ENCODE data around the gene ENKD1.

Gene ENKD1

DNA sequence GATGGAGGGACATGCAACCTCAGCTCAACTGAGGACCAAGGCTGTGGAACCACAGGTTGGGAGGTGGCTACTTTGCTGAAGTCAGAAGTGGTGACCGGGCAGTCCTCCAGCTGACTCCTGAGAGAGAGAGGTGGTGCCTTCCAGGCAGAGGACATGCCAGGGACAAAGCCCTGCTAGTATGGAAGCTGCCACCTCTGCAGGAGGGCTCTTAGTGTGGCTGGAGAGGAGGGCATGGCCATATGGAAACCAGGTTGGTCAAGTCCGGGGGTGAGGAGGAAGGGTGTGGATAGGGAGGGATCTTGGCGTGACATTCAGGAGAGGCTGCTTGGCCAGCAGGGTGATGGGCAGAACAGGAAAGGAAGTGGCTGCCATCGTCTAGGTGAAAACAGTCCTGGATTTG lies 5.8 kb upstream of the ENKD1 start (continued):
- no peak for TF ChIP-seq PATZ1 (CRISPR knock-in tag; IDR thresholded peaks at IDR 0.05; ENCODE audit: borderline replicate concordance)
- TF ChIP-seq ARNTL (CRISPR knock-in tag; IDR thresholded peaks at IDR 0.05; ENCODE audit: borderline replicate concordance, low read depth), result no peak
- no peak for TF ChIP-seq ZNF70 (CRISPR knock-in tag; IDR thresholded peaks at IDR 0.05)

GRCh38 chr16:67669499-67670101 lies 3.0 kb upstream of the ENKD1 start:
- ATAC-seq, result no peak
- TF ChIP-seq SNAI2 (CRISPR knock-in tag; IDR thresholded peaks at IDR 0.05) (no peak), BACH2 (CRISPR knock-in tag; IDR thresholded peaks at IDR 0.05; ENCODE audit: borderline replicate concordance) (no peak), CREB5 (CRISPR knock-in tag; IDR thresholded peaks at IDR 0.05; ENCODE audit: low read depth) (no peak), TSHZ2 (CRISPR knock-in tag; IDR thresholded peaks at IDR 0.05) (no peak), PPARA (CRISPR knock-in tag; IDR thresholded peaks at IDR 0.05; ENCODE audit: borderline replicate concordance) (no peak), ISL1 (CRISPR knock-in tag; IDR thresholded peaks at IDR 0.05) (no peak), ZC3H10 (CRISPR knock-in tag; IDR thresholded peaks at IDR 0.05) (no peak), ZFP30 (CRISPR knock-in tag; IDR thresholded peaks at IDR 0.05) (no peak), ZNF8 (CRISPR knock-in tag; IDR thresholded peaks at IDR 0.05) (no peak), ZNF70 (CRISPR knock-in tag; IDR thresholded peaks at IDR 0.05) (no peak), GLIS3 (CRISPR knock-in tag; IDR thresholded peaks at IDR 0.05) (no peak), TOX (CRISPR knock-in tag; IDR thresholded peaks at IDR 0.05; ENCODE audit: borderline replicate concordance) (no peak), OSR1 (CRISPR knock-in tag; IDR thresholded peaks at IDR 0.05) (no peak), TCF4 (CRISPR knock-in tag; IDR thresholded peaks at IDR 0.05; ENCODE audit: borderline replicate concordance) (no peak), ZFP3 (CRISPR knock-in tag; IDR thresholded peaks at IDR 0.05) (no peak)
- TF ChIP-seq, protein P1, sequence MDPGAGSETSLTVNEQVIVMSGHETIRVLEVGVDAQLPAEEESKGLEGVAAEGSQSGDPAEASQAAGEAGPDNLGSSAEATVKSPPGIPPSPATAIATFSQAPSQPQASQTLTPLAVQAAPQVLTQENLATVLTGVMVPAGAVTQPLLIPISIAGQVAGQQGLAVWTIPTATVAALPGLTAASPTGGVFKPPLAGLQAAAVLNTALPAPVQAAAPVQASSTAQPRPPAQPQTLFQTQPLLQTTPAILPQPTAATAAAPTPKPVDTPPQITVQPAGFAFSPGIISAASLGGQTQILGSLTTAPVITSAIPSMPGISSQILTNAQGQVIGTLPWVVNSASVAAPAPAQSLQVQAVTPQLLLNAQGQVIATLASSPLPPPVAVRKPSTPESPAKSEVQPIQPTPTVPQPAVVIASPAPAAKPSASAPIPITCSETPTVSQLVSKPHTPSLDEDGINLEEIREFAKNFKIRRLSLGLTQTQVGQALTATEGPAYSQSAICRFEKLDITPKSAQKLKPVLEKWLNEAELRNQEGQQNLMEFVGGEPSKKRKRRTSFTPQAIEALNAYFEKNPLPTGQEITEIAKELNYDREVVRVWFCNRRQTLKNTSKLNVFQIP (CRISPR knock-in tag; IDR thresholded peaks at IDR 0.05; ENCODE audit: borderline replicate concordance, low read depth), result no peak

DNA sequence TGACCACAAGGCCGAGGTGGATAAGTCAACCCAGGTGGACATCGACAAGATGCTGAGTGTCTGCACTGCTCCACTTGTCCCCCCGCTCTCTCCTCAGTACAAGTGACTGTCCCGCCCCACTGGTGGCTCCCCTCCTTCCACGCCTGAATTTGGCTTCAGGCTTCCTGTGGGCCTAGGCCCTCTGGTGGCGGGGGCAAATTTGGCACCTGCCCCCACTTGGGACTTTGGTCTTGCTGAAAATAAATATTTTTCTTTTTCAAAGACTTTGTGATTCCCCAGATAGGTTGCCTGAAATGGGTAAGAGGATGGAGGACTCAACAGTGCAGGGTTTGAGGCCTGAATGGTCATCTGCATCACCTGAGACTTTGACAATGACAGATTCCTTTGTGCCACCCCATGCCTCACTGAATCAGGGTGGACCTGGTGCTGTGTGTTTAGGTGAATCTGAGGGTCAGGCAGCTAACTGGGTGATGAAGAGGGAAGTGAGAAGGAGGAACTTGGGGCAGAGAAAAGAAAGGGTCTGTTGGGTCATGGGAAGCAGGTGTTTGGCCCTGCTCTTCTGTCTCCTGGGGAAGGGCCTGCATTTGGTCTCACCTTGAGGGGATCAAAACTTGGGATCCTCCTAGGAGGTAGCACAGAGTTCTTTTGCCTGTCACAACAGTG lies 2.1 kb upstream of the ENKD1 start:
- no peak for ATAC-seq
- TF ChIP-seq CSDC2 (CRISPR knock-in tag; IDR thresholded peaks at IDR 0.05), result no peak

DNA sequence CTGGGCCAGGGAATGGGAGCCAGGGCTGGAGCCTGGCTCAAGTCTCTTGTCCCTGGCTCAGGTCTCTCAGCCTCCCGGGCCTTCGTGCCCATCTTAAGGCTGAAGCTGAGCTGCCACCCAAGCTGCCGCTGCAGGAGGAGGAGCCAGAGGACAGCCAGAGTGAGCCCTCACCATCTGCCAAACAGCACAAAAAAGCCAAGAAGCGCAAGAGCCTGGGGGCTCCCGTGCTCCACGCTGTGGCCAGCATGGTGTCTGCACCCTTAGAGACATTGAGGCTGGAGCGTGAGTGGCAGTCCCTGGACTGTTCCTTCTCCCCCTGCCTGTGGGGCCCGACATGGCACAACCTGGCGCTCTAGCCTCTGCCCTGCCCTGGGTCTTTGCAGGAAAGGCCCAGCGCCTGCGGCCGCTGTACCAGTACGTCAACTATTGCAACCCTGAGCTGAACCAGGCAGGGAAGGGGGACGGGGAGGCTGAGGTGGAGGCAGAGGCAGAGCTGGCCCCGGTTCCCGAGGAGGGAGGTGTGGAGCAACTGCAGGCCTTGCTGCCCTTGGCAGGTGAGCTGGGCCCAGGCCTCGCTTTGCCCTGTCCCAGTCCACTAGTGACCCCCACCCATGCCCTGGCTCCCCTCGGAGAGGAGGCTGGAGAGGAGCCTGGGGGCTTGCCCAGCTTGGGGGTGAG lies 1.4 kb upstream of the ENKD1 start:
- TF ChIP-seq GLIS3 (CRISPR knock-in tag; IDR thresholded peaks at IDR 0.05), result no peak
- TF ChIP-seq BACH2 (CRISPR knock-in tag; IDR thresholded peaks at IDR 0.05; ENCODE audit: borderline replicate concordance), result no peak
- TF ChIP-seq OSR1 (CRISPR knock-in tag; IDR thresholded peaks at IDR 0.05), result no peak
- TF ChIP-seq ESRRG (CRISPR knock-in tag; IDR thresholded peaks at IDR 0.05), result no peak
- TF ChIP-seq ZNF565 (CRISPR knock-in tag; conservative IDR thresholded peaks at IDR 0.05; ENCODE audit: low read depth), result no peak
- TF ChIP-seq TCF4 (CRISPR knock-in tag; IDR thresholded peaks at IDR 0.05; ENCODE audit: borderline replicate concordance), result no peak
- no peak for TF ChIP-seq RARB (CRISPR knock-in tag; IDR thresholded peaks at IDR 0.05)
- no peak for TF ChIP-seq SNAI2 (CRISPR knock-in tag; IDR thresholded peaks at IDR 0.05)
- no peak for TF ChIP-seq ZNF8 (CRISPR knock-in tag; IDR thresholded peaks at IDR 0.05)
- TF ChIP-seq, protein P1 (CRISPR knock-in tag; IDR thresholded peaks at IDR 0.05; ENCODE audit: borderline replicate concordance, low read depth), result no peak
- no peak for TF ChIP-seq ISL1 (CRISPR knock-in tag; IDR thresholded peaks at IDR 0.05)
- no peak for TF ChIP-seq TOX (CRISPR knock-in tag; IDR thresholded peaks at IDR 0.05; ENCODE audit: borderline replicate concordance)
- TF ChIP-seq PPARA (CRISPR knock-in tag; IDR thresholded peaks at IDR 0.05; ENCODE audit: borderline replicate concordance), result no peak
- peak; percentile 90 for ATAC-seq

Data from SK-N-SH treated with all-trans-retinoic acid at 6 μM for 48 hours (cell line).